Measurements from ENCODE around the gene POLDIP3.

POLDIP3 gene

GRCh38 chr22:42627981-42628380, 13.3 kb upstream of the POLDIP3 start:
- POLR2A ChIA-PET = no interaction called here
- CTCF ChIA-PET = interaction anchor here (0.6 kb wide), 1 partner anchor 24 kb away, joined by 3 read pairs; no protein-coding TSS in a partner anchor

GRCh38 chr22:42626951-42627625, 12.4 kb upstream of the POLDIP3 start:
- ChIA-PET CTCF (interaction anchor here (1.1 to 1.7 kb wide), 2 partner anchors 153 to 193 kb away, joined by 3 to 5 read pairs; no protein-coding TSS in a partner anchor), POLR2A (interaction anchor here (0.5 to 4.4 kb wide), 2 partner anchors 12 to 117 kb away, joined by 3 to 13 read pairs; partner anchors contain the start of gene POLDIP3)
- no peak for DNase-seq (ENCODE audit: low read depth, low spot score)
- no peak overlapping the region for H3K4me3 ChIP-seq (ENCODE audit: low read depth, low read length)
- TF ChIP-seq, protein P1, sequence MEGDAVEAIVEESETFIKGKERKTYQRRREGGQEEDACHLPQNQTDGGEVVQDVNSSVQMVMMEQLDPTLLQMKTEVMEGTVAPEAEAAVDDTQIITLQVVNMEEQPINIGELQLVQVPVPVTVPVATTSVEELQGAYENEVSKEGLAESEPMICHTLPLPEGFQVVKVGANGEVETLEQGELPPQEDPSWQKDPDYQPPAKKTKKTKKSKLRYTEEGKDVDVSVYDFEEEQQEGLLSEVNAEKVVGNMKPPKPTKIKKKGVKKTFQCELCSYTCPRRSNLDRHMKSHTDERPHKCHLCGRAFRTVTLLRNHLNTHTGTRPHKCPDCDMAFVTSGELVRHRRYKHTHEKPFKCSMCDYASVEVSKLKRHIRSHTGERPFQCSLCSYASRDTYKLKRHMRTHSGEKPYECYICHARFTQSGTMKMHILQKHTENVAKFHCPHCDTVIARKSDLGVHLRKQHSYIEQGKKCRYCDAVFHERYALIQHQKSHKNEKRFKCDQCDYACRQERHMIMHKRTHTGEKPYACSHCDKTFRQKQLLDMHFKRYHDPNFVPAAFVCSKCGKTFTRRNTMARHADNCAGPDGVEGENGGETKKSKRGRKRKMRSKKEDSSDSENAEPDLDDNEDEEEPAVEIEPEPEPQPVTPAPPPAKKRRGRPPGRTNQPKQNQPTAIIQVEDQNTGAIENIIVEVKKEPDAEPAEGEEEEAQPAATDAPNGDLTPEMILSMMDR (IDR thresholded peaks at IDR 0.05; ENCODE audit: insufficient read depth, low read length, missing control alignments) = no peak

More at GRCh38 chr22:42627981-42628380, 13.3 kb upstream of the POLDIP3 start:
- no peak overlapping the region for H3K4me3 ChIP-seq (ENCODE audit: low read depth, low read length)
- TF ChIP-seq, protein P1 (IDR thresholded peaks at IDR 0.05; ENCODE audit: insufficient read depth, low read length, missing control alignments) = no peak
- no peak for DNase-seq (ENCODE audit: low read depth, low spot score)

DNA sequence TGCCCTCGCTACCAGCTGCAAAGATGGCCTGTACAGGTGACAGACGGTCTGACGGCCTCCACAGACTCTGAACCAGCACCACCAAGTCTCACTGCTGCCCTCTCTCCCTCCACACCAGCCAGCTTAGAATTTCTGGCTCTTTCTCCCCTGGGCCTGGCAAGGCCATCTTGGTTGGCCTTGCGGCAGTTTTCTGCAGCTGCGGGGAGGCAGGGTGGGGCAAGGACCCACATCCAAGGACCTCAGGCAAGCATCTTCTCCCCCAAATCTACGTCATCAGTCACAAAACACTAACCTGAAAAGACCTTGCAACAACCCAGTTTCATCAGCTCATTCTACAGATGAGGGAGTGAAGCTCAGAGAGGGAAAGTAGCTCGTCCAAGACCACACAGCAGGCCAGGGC, 11.7 kb upstream of the POLDIP3 start:
- DNase-seq (ENCODE audit: low read depth, low spot score) = no peak
- ChIA-PET POLR2A (interaction anchor here (4.4 kb wide), 1 partner anchor 11 kb away, joined by 13 read pairs; the partner anchor contains the start of gene POLDIP3), CTCF (interaction anchor here (1.1 to 1.7 kb wide), 2 partner anchors 153 to 194 kb away, joined by 3 to 5 read pairs; no protein-coding TSS in a partner anchor)
- TF ChIP-seq, protein P1 (IDR thresholded peaks at IDR 0.05; ENCODE audit: insufficient read depth, low read length, missing control alignments) = no peak
- no peak overlapping the region for H3K4me3 ChIP-seq (ENCODE audit: low read depth, low read length)

- ChIA-PET CTCF (interaction anchor here (5.3 kb wide), 1 partner anchor 195 kb away, joined by 60 read pairs; no protein-coding TSS in a partner anchor), POLR2A (interaction anchor here (4.4 kb wide), 1 partner anchor 10 kb away, joined by 13 read pairs; the partner anchor contains the start of gene POLDIP3)
- TF ChIP-seq, protein P1 (IDR thresholded peaks at IDR 0.05; ENCODE audit: insufficient read depth, low read length, missing control alignments) = no peak
Measured at GRCh38 chr22:42625416-42625815, 10.7 kb upstream of the POLDIP3 start.

DNA sequence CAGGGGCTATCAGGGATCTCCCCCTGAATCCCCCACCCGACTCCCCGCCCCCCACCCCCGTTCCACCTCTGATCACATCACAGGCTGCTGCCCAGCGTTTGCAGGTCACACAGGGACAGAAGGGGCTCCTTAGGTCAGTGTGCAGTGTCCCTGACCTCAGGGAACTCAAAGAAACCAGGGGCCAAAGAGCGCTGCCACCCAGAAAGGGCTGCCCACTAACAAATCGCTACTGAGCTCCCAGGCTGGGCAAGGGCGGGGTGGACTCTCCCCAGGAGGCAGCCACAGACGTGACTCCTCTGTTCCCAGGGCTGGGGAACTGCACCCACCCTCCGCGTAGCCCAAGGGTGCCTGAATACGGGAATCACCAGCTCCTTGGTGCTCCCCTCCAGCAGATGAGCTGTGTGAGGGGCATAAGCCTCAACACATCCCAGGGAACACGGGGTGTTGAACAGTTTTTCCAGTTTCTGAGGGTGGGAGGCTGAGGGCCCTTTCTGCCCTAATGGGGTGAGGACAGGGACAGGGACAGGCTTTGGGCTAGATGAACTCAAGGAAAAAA, 9.9 kb upstream of the POLDIP3 start:
- POLR2A ChIA-PET = interaction anchor here (4.4 kb wide), 1 partner anchor 9 kb away, joined by 13 read pairs; the partner anchor contains the start of gene POLDIP3

More at GRCh38 chr22:42625416-42625815, 10.7 kb upstream of the POLDIP3 start:
- DNase-seq (ENCODE audit: low read depth, low spot score) = no peak
- H3K4me3 ChIP-seq (ENCODE audit: low read depth, low read length) = no peak overlapping the region

More for the DNA sequence above, 9.9 kb upstream of the POLDIP3 start:
- CTCF ChIA-PET = interaction anchor here (5.3 kb wide), 1 partner anchor 196 kb away, joined by 60 read pairs; no protein-coding TSS in a partner anchor
- DNase-seq (ENCODE audit: low read depth, low spot score) = no peak
- H3K4me3 ChIP-seq (ENCODE audit: low read depth, low read length) = no peak overlapping the region
- TF ChIP-seq, protein P1 (IDR thresholded peaks at IDR 0.05; ENCODE audit: insufficient read depth, low read length, missing control alignments) = no peak
